NOMO-1 treated with DMSO at 0.1 percent for 48 hours (cell line): ENCODE measurements around the gene PIK3R2.

Experiments used
- DNase-seq: peaks from one replicate; lab custom pipeline; 2025; ENCODE audit not compliant: unreplicated experiment; lab: John Stamatoyannopoulos, UW

Gene PIK3R2

GRCh38 chr19:18171605-18172327, 18.8 kb downstream of the PIK3R2 start:
- DNase-seq, result no peak

GRCh38 chr19:18172331-18173053, 19.5 kb downstream of the PIK3R2 start:
- DNase-seq, result no peak

- DNase-seq, result peak; percentile 61
These were observed 20.1 kb downstream of the PIK3R2 start for GRCh38 chr19:18173054-18173571.

DNA sequence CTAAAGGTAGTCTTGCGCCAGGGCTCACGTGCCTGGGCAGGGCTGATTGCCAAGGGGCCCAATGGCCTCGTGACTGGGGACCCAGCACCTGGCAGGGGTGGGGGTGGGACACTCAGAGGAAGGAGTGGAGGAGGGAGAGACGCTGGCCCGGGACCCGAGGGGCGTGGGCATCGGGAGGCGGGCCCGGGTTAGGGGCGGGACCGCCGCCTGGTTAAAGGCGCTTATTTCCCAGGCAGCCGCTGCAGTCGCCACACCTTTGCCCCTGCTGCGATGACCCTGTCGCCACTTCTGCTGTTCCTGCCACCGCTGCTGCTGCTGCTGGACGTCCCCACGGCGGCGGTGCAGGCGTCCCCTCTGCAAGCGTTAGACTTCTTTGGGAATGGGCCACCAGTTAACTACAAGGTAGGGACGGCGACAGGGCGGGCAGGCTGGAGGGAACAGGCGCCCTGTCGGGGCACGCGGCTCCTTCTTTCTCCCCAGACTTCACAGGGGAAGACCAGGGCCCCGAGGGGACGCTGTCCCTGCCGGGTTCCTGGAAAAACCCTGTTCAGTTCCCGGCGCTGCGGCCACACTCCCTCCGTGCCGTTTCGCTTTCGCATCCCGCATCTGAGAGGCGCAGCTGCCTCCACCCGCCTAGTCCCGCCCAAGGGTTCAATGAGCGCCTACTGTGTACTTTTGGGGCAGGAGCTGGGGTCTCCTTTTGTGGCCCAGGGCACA, 20.8 kb downstream of the PIK3R2 start, which contains the start of gene IFI30:
IFI30 (plus strand) TSS at position 242 of the 717 bp plus-strand sequence; CDS start at position 271, 29 bp downstream.
- DNase-seq, result peak; percentile 66

- no peak for DNase-seq
These were observed 22.0 kb downstream of the PIK3R2 start for GRCh38 chr19:18174983-18175382.

GRCh38 chr19:18176367-18177310, 23.7 kb downstream of the PIK3R2 start:
- DNase-seq, result no peak

- DNase-seq, result no peak
These were observed 27.0 kb downstream of the PIK3R2 start for GRCh38 chr19:18179957-18180356.

- no peak for DNase-seq
These were observed 30.6 kb downstream of the PIK3R2 start for GRCh38 chr19:18183529-18183928.

- DNase-seq, result no peak
These were observed 32.6 kb downstream of the PIK3R2 start for GRCh38 chr19:18185538-18185937.

DNA sequence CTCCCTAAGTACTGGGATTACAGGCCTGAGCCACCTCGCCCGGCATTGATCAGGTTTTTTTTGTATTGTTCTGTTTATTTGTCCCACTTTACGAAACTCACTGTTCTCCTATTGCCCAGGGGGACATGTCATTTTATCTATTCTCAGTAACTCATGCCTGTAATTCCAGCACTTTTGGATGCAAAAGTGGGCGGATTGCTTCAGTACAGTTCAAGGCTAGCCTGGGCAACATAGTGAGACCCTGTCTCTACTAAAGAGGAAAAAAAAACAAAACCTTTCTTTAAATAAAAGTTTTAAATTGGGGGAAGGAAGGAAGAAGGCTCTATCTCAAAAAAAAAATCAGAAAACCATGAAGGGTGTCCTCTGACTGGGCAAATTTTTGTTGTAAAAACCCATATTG, 37.3 kb downstream of the PIK3R2 start:
- no peak for DNase-seq

DNA sequence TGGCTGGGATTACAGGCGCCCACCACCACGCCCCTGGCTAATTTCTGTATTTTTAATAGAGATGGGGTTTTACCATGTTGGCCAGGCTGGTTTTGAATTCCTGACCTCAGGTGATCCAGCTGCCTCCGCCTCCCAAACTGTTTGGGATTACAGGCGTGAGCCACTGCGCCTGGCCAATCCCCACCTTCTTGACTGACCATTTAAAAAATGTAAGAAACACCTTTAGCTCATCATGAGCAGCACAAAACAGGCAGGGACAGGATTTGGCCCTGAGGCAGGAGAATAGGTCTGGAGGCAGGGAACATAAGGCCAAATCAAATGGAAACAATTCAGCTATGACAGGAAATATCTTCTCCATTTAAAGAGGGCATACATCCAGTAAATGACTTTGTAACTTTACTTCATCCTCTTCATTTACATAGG, 38.7 kb downstream of the PIK3R2 start:
- no peak for DNase-seq

GRCh38 chr19:18192673-18193387, 39.9 kb downstream of the PIK3R2 start, which contains the start of gene MPV17L2:
Gene MPV17L2, plus strand, starts transcription at chr19:18193218. Its CDS starts 64 bp downstream, at chr19:18193282.
- DNase-seq, result peak; percentile 100

- no peak for DNase-seq
These were observed 40.6 kb downstream of the PIK3R2 start for GRCh38 chr19:18193388-18194180.

- DNase-seq, result no peak
These were observed 41.2 kb downstream of the PIK3R2 start for GRCh38 chr19:18194181-18194530.

- DNase-seq, result peak; percentile 44
These were observed 41.7 kb downstream of the PIK3R2 start for GRCh38 chr19:18194554-18195238.

- DNase-seq, result no peak
These were observed 43.5 kb downstream of the PIK3R2 start for GRCh38 chr19:18196511-18196845.

DNA sequence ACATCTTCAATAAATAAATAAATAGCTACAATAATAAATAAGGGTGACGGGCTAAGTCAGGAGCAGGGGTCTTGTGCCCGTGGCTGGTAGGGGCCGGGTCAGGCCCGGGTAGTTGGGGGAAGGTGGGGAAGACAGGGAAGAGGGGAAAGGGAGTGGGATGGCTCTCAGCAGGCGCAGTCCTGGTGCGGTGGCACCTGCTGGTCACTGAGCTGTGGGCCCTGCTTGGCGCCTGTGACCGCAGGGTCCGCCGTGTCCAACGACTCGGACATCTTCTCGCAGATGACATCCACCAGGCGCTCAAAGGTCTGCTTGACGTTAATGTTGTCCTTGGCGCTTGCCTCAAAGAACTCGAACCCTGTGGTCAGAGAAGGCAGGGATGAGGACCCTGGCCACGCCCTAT, 44.3 kb downstream of the PIK3R2 start:
- no peak for DNase-seq

DNA sequence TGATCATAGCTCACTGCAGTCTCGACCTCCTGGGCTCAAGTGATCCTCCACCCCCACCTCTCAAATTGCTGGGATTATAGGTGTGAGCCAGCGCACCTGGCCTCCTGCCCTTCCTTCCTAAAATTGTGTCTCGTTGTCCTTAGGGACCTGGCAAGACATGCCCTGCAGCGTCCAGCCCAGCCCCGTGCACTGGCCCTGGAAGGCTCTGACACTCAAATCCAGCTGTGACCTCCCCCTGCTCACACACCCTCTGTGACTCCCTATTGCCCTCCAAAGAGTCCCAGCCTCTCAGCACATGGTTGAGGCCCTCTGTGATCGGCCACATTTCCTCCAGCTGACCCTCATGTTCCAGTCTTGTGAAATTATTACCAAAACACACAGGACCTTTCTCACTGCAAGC, 45.0 kb downstream of the PIK3R2 start:
- DNase-seq, result no peak
